Dedifferentiated amniotic fluid mesenchymal stem cell (primary cell): Measurements from ENCODE around the gene COMMD6.
A peak's percentile ranks its signal among the peaks of the same experiment; 100 is the strongest.

ENCODE experiments used
- DNase-seq: peaks from one replicate; pipeline ENCODE4 v3.0.0-alpha.2; 2016; ENCODE audit errors: extremely low spot score

COMMD6 gene

DNA sequence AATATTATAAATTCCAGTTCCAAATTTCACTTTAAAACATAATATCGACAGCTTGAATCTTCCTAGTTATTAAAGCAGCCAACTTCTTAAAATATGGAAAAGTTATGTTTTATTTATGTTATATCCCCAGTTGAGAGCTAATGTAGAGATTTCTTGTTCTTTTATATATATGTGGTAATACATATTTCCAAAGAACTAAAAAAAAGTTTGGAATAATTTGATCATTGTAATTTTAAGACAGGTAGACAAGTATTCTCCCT, 54.9 kb downstream of the COMMD6 start:
- no peak for DNase-seq

DNA sequence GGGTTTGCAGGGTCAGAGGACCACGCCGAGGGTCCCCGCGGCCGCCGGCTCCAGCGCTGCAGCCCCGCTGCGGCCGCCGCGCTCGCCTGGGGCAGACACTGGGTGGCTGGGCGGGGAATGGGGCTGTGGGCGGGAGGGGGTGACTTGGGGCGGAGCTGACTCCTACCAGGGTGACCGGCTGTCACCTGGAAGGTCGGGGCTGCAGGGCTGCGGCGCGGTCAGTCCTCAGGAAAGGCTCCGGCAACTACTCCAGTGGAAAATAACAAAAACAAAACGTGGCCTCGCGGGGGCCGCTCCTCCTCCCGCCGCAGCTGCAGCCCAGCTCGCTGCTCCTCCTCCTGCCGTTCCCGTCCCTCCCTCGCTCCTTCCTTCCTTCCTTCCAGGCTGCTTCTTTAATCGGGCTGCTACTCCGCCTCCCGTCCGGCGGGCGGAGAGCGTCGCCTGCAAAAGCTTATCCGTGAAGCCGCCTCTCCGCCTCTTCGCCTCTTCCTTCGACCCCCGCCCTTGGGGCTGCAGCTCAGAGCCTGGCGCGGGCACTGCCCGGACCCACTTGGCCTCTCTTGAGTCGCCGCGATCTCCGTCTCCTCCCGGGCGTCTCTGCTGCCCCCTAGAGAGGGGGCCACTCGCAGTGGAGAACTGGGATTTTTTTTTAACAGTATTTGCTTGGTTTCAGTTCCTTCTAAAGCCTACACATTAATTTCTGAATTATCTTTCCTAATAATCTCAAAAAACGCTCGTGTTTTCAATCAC, 55.4 kb downstream of the COMMD6 start, which contains the start of gene TBC1D4:
TSS of gene TBC1D4 (minus strand) at position 100 of the 750 bp plus-strand sequence. CDS start 402 bp downstream, outside the sequence.
- peak; percentile 83 for DNase-seq

DNA sequence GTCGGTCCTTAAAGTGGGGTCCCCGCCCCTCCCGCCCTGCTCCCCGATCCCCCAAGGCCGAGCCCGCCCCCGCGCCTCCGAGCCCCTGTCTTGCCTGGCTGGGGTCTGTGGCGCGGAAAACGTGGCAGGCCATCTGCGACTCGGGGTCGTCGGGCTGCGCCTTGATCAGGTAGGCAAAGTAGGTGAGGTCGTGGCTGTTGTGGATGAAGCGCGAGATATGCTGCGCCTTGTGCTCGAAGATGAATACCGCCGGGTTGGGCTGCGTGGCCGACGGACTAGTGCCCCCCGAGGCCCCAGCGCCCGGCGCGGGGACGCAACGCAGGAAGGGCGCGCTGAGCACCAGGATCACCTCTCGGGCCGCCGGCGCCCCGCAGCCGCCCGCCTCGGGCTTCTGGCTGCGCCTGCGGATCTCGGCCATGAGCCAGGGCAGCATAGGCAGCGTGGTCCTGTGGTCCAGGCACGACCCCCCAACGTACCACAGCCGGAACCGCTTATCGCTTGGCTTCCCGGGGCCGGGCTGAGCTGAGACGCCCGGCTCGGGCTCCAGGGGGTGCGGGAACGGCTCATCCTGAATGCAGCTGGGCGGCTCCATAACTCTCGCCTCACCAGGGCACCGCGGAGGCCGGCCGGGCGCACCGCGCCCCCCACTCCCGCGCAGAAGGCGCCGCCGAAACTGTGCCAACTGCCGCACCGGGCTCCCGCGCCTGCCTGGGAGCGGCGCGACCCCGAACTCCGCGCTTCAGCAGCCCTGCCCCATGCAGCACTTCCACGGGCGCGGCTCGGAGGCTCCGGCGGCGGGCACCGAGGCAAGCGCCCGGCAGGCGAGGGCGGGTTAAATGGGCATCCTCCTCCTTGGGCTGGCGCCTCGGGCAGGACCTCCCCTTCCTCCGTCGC, 56.2 kb downstream of the COMMD6 start:
- no peak for DNase-seq

DNA sequence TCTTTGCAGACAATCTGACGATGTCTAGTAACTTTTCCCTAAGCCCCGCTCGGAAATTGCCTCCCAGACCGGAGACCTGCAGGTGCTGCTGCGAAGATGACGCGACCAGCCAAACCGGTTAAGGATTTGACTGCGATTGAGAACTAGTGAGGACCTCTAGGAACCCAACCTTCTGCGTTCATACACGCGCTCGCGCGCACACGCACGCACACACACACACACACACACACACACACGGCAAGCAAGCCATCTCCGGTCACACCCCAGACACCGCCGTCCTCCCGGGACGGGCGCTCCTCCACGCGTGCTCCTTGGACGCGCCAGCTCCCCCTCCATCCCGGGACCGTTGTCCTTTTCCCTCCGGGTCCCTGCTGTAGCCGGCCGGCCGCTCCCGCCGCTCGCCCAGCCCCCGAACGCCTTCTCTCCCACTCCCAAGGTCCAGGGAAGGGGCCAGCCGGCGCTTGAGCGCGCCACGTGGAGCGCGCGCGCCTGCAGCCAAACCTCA, 56.9 kb downstream of the COMMD6 start:
- no peak for DNase-seq

GRCh38 chr13:75479102-75479740, 58.4 kb downstream of the COMMD6 start:
- no peak for DNase-seq

- DNase-seq: no peak
These were observed 59.0 kb downstream of the COMMD6 start for GRCh38 chr13:75478659-75479058.
